Measurements from ENCODE around the gene IFITM10. TPM values are rescaled to one million over a fixed set of nuclear protein-coding genes. Genes with fewer than 3 reads are reported as not detected.

IFITM10 gene
- total RNA-seq, 4 donors from 2014 or later, result 0.42 to 0.58 (median 0.54) TPM

DNA sequence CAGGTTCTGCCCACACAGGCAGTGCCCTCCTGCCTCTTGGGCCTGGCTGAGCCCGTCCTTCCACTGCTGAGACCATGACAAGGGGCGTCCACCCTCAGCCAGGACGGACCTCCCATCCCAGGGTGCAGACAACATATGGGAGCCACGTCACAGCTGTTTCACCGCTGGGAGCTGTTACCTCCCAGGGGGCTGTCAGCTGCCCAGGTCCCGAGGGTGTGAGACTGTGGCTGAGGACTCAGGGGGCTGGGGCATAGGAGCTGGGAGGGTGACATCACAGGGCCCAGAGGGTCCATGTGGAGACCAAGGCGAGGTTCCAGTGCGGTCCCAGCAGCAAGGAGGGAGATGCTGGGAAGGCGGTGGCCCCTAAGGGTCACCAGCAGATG lies 31.2 kb upstream of the IFITM10 start:
- intact Hi-C loops (cut with DNase I), result no loop called here
- 60% methylated on average over 1 of the region's 9 CpGs for WGBS
- peaks cover 0 to 6% (median 1%) of the 10 kb centered on the region in 4 donors for H3K4me1 ChIP-seq
- H3K27me3 ChIP-seq, result peaks cover 0 to 53% (median 0%) of the 10 kb centered on the region in 4 donors
- TF ChIP-seq CTCF (IDR thresholded peaks at IDR 0.05) (no peak), POLR2AphosphoS5 (IDR thresholded peaks at IDR 0.05) (no peak), EP300 (IDR thresholded peaks at IDR 0.05) (no peak), POLR2A (IDR thresholded peaks at IDR 0.05; ENCODE audit: low read depth) (no peak)
- H3K27ac ChIP-seq (replicated peaks in 1 of 4), result no peak overlapping the region
- no peaks in the 10 kb centered on the region for H3K36me3 ChIP-seq
- H3K4me3 ChIP-seq, result no peak overlapping the region
- no peaks in the 10 kb centered on the region for H3K9me3 ChIP-seq
- DNase-seq (ENCODE audit: extremely low spot score), result no peak

DNA sequence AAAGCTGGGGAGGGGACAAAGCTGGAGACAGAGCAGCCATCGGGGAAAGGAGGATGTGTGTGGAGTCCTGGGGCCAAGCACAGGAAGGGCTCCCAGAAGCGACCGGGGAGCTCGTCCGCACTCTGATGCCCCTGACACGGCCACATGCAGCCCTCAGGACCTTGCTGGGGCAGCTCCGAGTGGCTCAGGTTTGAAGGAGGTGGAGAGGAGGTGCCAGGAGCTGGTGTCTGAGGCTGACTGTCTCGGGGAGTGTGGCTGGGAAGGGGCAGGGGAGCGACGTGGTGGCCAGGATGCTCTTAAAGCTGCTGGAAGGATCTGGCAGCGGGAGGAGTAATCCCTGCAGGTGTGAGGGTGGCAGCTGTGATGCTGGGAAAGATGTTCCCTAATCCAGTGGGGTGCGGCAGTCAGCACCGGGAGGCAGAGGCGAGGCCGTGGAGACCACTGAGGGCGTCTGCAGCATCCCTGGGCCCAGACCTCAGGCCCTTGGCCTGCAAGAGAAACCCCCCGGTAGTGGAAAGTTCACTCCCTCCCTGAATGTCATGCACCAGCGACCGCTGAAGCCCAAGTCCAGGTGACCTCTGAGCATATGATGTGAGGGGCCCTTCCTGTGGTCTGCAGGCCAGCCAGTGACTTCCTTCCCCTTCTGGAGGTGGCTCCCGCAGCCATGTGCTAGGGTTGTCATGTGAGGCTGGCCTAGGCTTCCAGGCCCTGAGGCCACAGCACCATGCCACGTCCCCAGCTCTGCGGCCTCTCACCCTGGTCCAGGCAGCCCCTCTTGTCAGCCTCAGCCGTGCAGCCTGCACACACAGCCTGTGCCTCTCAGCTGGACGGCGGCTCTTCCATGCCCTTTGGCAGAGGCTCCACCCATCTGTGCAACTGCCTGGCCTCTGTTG lies 30.6 kb upstream of the IFITM10 start:
- no peaks in the 10 kb centered on the region for H3K36me3 ChIP-seq
- no peak overlapping the region for H3K4me3 ChIP-seq
- DNase-seq (ENCODE audit: extremely low spot score), result no peak
- peaks cover 0 to 6% (median 1%) of the 10 kb centered on the region in 4 donors for H3K4me1 ChIP-seq
- H3K27me3 ChIP-seq, result peaks cover 0 to 52% (median 0%) of the 10 kb centered on the region in 4 donors
- H3K9me3 ChIP-seq, result peaks cover 0 to 4% (median 0%) of the 10 kb centered on the region in 4 donors
- TF ChIP-seq POLR2AphosphoS5 (IDR thresholded peaks at IDR 0.05) (no peak), EP300 (IDR thresholded peaks at IDR 0.05) (no peak), CTCF (IDR thresholded peaks at IDR 0.05) (no peak), POLR2A (IDR thresholded peaks at IDR 0.05; ENCODE audit: low read depth) (no peak)
- no peak overlapping the region for H3K27ac ChIP-seq (replicated peaks in 1 of 4)
- intact Hi-C loops (cut with DNase I), result no loop called here
- WGBS, result 72% methylated on average over 25 of the region's 25 CpGs

DNA sequence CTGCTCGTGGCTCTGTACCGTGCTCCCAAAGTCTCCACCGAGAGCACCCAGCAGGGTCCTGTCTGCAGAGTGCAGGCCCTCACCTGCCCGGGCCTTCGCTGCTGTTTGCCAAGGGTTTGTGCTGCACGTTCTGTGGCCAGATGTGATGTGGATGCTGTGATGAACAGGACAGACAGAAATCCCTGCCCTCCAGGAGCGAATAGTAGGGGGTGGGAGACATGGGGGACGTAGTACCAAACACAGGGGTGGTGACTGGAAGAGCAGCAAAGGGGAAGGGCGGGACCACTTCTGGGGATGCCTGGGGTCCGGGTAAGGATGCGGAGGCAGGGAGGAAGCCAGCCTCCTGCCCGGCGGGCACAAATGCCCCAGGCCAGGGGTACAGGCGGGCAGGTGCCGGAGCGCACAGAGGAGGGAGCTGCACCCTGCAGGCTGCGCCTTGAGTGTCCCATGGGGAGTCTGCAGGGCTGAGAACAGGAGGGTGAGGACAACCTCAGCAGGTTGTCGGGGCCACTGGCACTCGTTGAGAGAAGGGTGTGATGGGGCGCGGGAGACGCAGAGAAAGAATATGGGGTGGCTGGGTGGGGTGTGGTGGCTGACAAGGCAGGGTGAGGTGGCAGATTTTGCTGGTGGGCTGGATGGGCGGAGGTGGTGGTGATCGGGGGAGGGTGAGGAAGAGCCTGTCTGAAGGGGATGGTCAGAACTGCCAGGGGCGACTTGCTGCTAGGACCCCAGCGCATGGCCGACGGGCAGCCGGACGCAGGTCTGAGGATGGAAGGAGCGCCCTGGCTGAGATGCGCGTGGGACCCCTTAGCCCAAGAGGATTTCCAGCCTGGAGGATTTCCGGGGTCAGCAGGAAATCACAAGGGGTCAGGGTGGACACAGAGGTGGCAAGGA lies 29.7 kb upstream of the IFITM10 start:
- intact Hi-C loops (cut with DNase I), result no loop called here
- whole genome bisulfite sequencing, result 83% methylated on average over 33 of the region's 34 CpGs

More for the DNA sequence above, 29.7 kb upstream of the IFITM10 start:
- Histone ChIP-seq H3K4me1 (peaks cover 0 to 6% (median 1%) of the 10 kb centered on the region in 4 donors), H3K36me3 (no peaks in the 10 kb centered on the region), H3K4me3 (no peak overlapping the region), H3K27me3 (peaks cover 0 to 49% (median 0%) of the 10 kb centered on the region in 4 donors), H3K27ac (replicated peaks in 1 of 4) (no peak overlapping the region), H3K9me3 (peaks cover 0 to 4% (median 0%) of the 10 kb centered on the region in 4 donors)
- TF ChIP-seq EP300 (IDR thresholded peaks at IDR 0.05) (no peak), CTCF (IDR thresholded peaks at IDR 0.05) (no peak), POLR2AphosphoS5 (IDR thresholded peaks at IDR 0.05) (no peak), POLR2A (IDR thresholded peaks at IDR 0.05; ENCODE audit: low read depth) (no peak)
- no peak for DNase-seq (ENCODE audit: extremely low spot score)

Measured in esophagus muscularis mucosa (tissue), 4 donors.